H9 (cell line): Measurements from ENCODE around the gene SLC25A26. TPM values are rescaled to one million over a fixed set of nuclear protein-coding genes. Genes with fewer than 3 reads are reported as not detected.

Experiments used
- DNase-seq: peaks from one replicate; pipeline ENCODE4 v3.0.0-alpha.2; 2017
- H2AFZ ChIP-seq: one replicate; pipeline ENCODE4 v1.6.1; 2013; ENCODE audit warnings: mild to moderate bottlenecking, low read length, control low read depth, moderate library complexity
- H2AK5ac ChIP-seq: 2 replicates; pipeline ENCODE4 v1.6.1; 2013; ENCODE audit warnings: low read length, control low read depth, mixed read lengths; ENCODE audit not compliant: insufficient read length
- H2BK120ac ChIP-seq: one replicate; pipeline ENCODE4 v1.6.1; 2013; ENCODE audit warnings: low read depth, mild to moderate bottlenecking, low read length, control low read depth, inconsistent platforms; ENCODE audit not compliant: poor library complexity, severe bottlenecking
- H2BK12ac ChIP-seq: 2 replicates; pipeline ENCODE4 v1.6.1; 2013; ENCODE audit warnings: low read length, control low read depth, mixed read lengths, low read depth; ENCODE audit not compliant: insufficient read length
- H2BK15ac ChIP-seq: 2 replicates; pipeline ENCODE4 v1.6.1; 2013; ENCODE audit warnings: low read depth, low read length, control low read depth
- H2BK20ac ChIP-seq: one replicate; pipeline ENCODE4 v1.6.1; 2013; ENCODE audit warnings: low read depth, mild to moderate bottlenecking, low read length, control low read depth, inconsistent platforms; ENCODE audit not compliant: poor library complexity, severe bottlenecking
- H2BK5ac ChIP-seq: 2 replicates; pipeline ENCODE4 v1.6.1; 2013; ENCODE audit warnings: low read length, control low read depth, mixed read lengths; ENCODE audit not compliant: insufficient read length
- H3K14ac ChIP-seq: 2 replicates; pipeline ENCODE4 v1.6.1; 2013; ENCODE audit warnings: low read length, control low read depth; ENCODE audit not compliant: insufficient read depth
- H3K18ac ChIP-seq: 2 replicates; pipeline ENCODE4 v1.6.1; 2013; ENCODE audit warnings: low read depth, mild to moderate bottlenecking, mixed read lengths, low read length, control low read depth; ENCODE audit not compliant: insufficient read length
- H3K23ac ChIP-seq: 2 replicates; pipeline ENCODE4 v1.6.1; 2013; ENCODE audit warnings: low read length, control low read depth, mixed read lengths, low read depth; ENCODE audit not compliant: insufficient read length
- H3K23me2 ChIP-seq: 2 replicates; pipeline ENCODE4 v1.6.1; 2013; ENCODE audit warnings: low read depth, mild to moderate bottlenecking, mixed read lengths, low read length, control low read depth; ENCODE audit not compliant: insufficient read length, poor library complexity, severe bottlenecking
- H3K27ac ChIP-seq: 2 replicates; pipeline ENCODE4 v1.5.1; 2013; ENCODE audit warnings: low read length, control low read depth, mixed read lengths, low read depth; ENCODE audit not compliant: insufficient read length
- H3K27me3 ChIP-seq: 2 replicates; pipeline ENCODE4 v1.6.1; 2013; ENCODE audit warnings: low read length, control low read depth, inconsistent platforms; ENCODE audit not compliant: insufficient read depth
- H3K4ac ChIP-seq: 2 replicates; pipeline ENCODE4 v1.6.1; 2013; ENCODE audit warnings: low read depth, mild to moderate bottlenecking, control low read depth, inconsistent platforms, low read length, moderate library complexity
- H3K4me1 ChIP-seq: 2 replicates; pipeline ENCODE4 v1.6.1; 2013; ENCODE audit warnings: low read length, control low read depth, inconsistent platforms; ENCODE audit not compliant: insufficient read depth
- H3K4me2 ChIP-seq: 2 replicates; pipeline ENCODE4 v1.6.1; 2013; ENCODE audit warnings: low read length, control low read depth, mixed read lengths; ENCODE audit not compliant: insufficient read length, insufficient read depth
- H3K56ac ChIP-seq: 2 replicates; pipeline ENCODE4 v1.6.1; 2013; ENCODE audit warnings: low read depth, mild to moderate bottlenecking, mixed read lengths, low read length, control low read depth; ENCODE audit not compliant: insufficient read length
- H3K79me1 ChIP-seq: 2 replicates; pipeline ENCODE4 v1.6.1; 2013; ENCODE audit warnings: low read depth, mild to moderate bottlenecking, moderate library complexity, low read length, control low read depth, inconsistent platforms; ENCODE audit not compliant: insufficient read depth, poor library complexity, severe bottlenecking
- H3K79me2 ChIP-seq: 2 replicates; pipeline ENCODE4 v1.6.1; 2013; ENCODE audit warnings: low read length, control low read depth, inconsistent platforms; ENCODE audit not compliant: insufficient read depth
- H3K9ac ChIP-seq: 2 replicates; pipeline ENCODE4 v1.6.1; 2013; ENCODE audit warnings: low read length, control low read depth, mixed read lengths; ENCODE audit not compliant: insufficient read length; ENCODE audit errors: extremely low read depth
- H3K9me3 ChIP-seq: one replicate; pipeline ENCODE4 v1.6.1; 2013; ENCODE audit warnings: low read depth, low read length, inconsistent platforms; ENCODE audit not compliant: control insufficient read depth
- H3T11ph ChIP-seq: one replicate; pipeline ENCODE4 v1.6.1; 2013; ENCODE audit warnings: mild to moderate bottlenecking, low read length, control low read depth, inconsistent platforms
- H4K20me1 ChIP-seq: one replicate; pipeline ENCODE4 v1.6.1; 2013; ENCODE audit not compliant: control insufficient read depth, insufficient read length, insufficient read depth
- H4K5ac ChIP-seq: 2 replicates; pipeline ENCODE4 v1.6.1; 2013; ENCODE audit warnings: low read depth, mild to moderate bottlenecking, mixed read lengths, low read length, control low read depth; ENCODE audit not compliant: insufficient read length
- H4K8ac ChIP-seq: replicated peaks from 2 replicates; pipeline ENCODE4 v1.6.1; 2013; ENCODE audit warnings: low read length, control low read depth, mixed read lengths, low read depth; ENCODE audit not compliant: insufficient read length
- H4K91ac ChIP-seq: 2 replicates; pipeline ENCODE4 v1.6.1; 2013; ENCODE audit warnings: low read depth, mild to moderate bottlenecking, moderate library complexity, mixed read lengths, low read length, control low read depth; ENCODE audit not compliant: insufficient read length
- H3K27ac Mint-ChIP-seq, 3 experiments: 2 replicates in 2 of 3; 3 replicates in 1 of 3; pipeline ENCODE4 v1.8.0; 2020 to 2021; ENCODE audit warnings: mixed read lengths in 3 of 3, mild to moderate bottlenecking in 1 of 3, moderate library complexity in 1 of 3
- H3K27me3 Mint-ChIP-seq: 2 replicates; pipeline ENCODE4 v1.8.0; 2021; ENCODE audit warnings: low read depth, mild to moderate bottlenecking, moderate library complexity, mixed read lengths
- H3K36me3 Mint-ChIP-seq, 3 experiments: 2 replicates in 2 of 3; 3 replicates in 1 of 3; pipeline ENCODE4 v1.8.0; 2020 to 2021; ENCODE audit warnings: low read depth in 3 of 3, mixed read lengths in 3 of 3; ENCODE audit not compliant: insufficient read depth in 1 of 3
- H3K4me1 Mint-ChIP-seq, 2 experiments: 2 replicates each; pipeline ENCODE4 v1.8.0; 2020; ENCODE audit warnings: mixed read lengths in 2 of 2
- H3K4me3 Mint-ChIP-seq, 2 experiments: 2 replicates in 1 of 2; 3 replicates in 1 of 2; pipeline ENCODE4 v1.8.0; 2020 to 2021; ENCODE audit warnings: mild to moderate bottlenecking in 2 of 2, mixed read lengths in 2 of 2, moderate library complexity in 1 of 2
- H3K9me3 Mint-ChIP-seq, 2 experiments: 2 replicates in 1 of 2; 3 replicates in 1 of 2; pipeline ENCODE4 v1.8.0; 2020; ENCODE audit warnings: mild to moderate bottlenecking in 2 of 2, mixed read lengths in 2 of 2, moderate library complexity in 1 of 2
- CTCF ChIP-seq: fragments of 200-600 bp; sonication (generic); conservative IDR thresholded peaks from 3 replicates; pipeline ENCODE4 v1.8.0; 2021; ENCODE audit warnings: antibody characterized with exemption, mild to moderate bottlenecking
- WGBS: extraction: QIAGEN DNeasy Blood & Tissue Kit; methylation state at CpG from one replicate; pipeline ENCODE4 v1.1.7; 2013; ENCODE audit warnings: missing lambda C conversion rate, low lambda C conversion rate, mixed read lengths; ENCODE audit not compliant: insufficient read length; ENCODE audit errors: extremely low coverage; 5-methylcytosine and 5-hydroxymethylcytosine counted together
- total RNA-seq: library from RNA; stranded (reverse); gene quantifications from 2 replicates; pipeline ENCODE4 v1.2.1, GENCODE V29; 2021

Gene SLC25A26
- total RNA-seq, 1 experiment from 2014 or later, result 30.2 TPM

DNA sequence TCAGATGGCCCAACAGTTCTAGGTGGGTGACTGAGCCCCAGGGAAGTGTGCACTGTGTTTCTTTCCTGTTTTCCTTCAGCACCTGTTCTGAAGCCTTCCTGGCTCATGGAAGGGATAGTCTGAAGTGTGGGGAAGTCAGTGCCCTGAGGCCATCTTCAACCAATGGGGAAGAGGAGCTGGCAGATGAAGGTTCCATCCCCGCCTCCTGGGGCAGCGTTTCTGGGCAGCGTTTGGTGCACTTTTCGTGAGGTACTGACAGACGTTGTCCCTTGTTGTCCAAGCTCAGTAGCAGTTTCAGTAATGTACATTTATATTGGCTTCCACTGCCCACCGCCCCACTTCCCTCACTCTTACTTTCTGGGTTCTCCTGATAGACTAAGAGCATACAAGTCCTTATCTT is 42.6 kb upstream of the SLC25A26 start:
- no peak overlapping the region for H2BK20ac ChIP-seq
- Mint-ChIP-seq H3K4me1 (0 out of 4 replicates have a peak, but pooled peaks cover 0 to 2% of the 10 kb centered on the region in 2 experiments), H3K36me3 (no peaks in the 10 kb centered on the region), H3K27ac (no peak overlapping the region), H3K9me3 (no peaks in the 10 kb centered on the region), H3K4me3 (no peak overlapping the region), H3K27me3 (peaks cover 2% of the 10 kb centered on the region)
- no peak for DNase-seq
- no peak overlapping the region for H3K4ac ChIP-seq
- no peaks in the 10 kb centered on the region for H3K9me3 ChIP-seq
- WGBS, result no CpG with 5 or more reads among the region's 6 CpGs
- H3K23ac ChIP-seq, result no peak overlapping the region
- no peaks in the 10 kb centered on the region for H4K20me1 ChIP-seq
- H2BK12ac ChIP-seq, result no peak overlapping the region
- H3K18ac ChIP-seq, result no peak overlapping the region
- no peaks in the 10 kb centered on the region for H3K27me3 ChIP-seq
- H2AFZ ChIP-seq, result no peak overlapping the region
- no peak overlapping the region for H3K14ac ChIP-seq
- H4K91ac ChIP-seq, result no peak overlapping the region
- H3K9ac ChIP-seq, result no peak overlapping the region
- no peak overlapping the region for H4K5ac ChIP-seq
- no peak overlapping the region for H2BK5ac ChIP-seq
- no peak for TF ChIP-seq CTCF
- no peak overlapping the region for H2AK5ac ChIP-seq
- no peak overlapping the region for H3K4me2 ChIP-seq
- no peak overlapping the region for H3K56ac ChIP-seq
- no peaks in the 10 kb centered on the region for H3K79me1 ChIP-seq
- H4K8ac ChIP-seq, result no peak overlapping the region
- H2BK120ac ChIP-seq, result no peak overlapping the region
- no peaks in the 10 kb centered on the region; the same call in 1 of the 2 replicates for H3K4me1 ChIP-seq
- no peak overlapping the region for H2BK15ac ChIP-seq
- no peak overlapping the region for H3K27ac ChIP-seq
- no peak overlapping the region for H3T11ph ChIP-seq
- H3K23me2 ChIP-seq, result no peaks in the 10 kb centered on the region
- H3K79me2 ChIP-seq, result no peaks in the 10 kb centered on the region
